HG03159 (cell line): ENCODE results near the gene GAL.
"Not testable (repeated sequence)": the region's sequence is repeated elsewhere in the genome, so short reads cannot be mapped to it uniquely, and the experiment has no call there.

Experiments
- ATAC-seq: cut with Tn5 transposase; IDR thresholded peaks from one replicate; pipeline ENCODE4 v1.9.1; 2021; ENCODE audit warnings: mild to moderate bottlenecking, moderate library complexity; ENCODE audit not compliant: unreplicated experiment

The GAL gene, protein sequence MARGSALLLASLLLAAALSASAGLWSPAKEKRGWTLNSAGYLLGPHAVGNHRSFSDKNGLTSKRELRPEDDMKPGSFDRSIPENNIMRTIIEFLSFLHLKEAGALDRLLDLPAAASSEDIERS

DNA sequence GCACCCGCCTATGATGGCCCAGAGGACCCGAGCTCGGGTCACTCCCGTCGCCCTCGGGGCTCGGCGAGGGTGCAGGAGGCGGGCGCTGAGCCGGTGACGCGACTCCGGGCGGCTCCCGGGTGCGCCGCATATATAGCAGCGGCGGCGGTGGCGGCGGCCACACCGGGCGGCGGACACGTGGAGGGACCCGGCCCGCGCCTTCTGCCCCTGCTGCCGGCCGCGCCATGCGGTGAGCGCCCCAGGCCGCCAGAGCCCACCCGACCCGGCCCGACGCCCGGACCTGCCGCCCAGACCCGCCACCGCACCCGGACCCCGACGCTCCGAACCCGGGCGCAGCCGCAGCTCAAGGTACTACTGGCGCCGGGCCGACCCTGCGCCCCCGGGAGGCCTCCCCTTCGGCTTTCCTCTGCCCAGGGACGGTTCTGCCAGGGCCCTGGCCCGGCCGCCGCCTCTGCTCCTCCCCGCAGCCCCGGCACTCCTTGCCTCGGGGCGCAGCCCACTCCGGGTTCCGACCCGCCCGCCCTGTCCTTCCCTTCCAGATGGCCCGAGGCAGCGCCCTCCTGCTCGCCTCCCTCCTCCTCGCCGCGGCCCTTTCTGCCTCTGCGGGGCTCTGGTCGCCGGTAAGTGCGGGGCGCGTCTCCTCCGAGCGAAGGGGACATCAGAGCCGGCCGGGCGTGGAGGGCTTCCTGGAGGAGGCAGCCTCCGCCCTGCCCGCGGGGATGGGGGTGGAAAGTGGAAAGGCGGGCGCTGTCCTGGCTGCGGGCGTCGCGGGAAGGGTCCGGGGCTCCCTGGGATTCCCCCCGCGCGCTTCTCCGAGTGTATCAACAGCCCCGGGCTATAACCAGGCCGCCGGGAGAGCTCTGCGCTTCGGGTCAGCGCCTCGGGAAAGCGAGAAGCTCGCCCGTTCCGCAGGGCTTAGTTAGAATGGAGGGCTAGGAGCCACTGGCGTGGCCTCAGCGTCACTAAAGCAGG, at the start of gene GAL:
TSS of gene GAL (plus strand) at position 160 of the 972 bp plus-strand sequence. CDS start at position 540, 380 bp downstream.
- ATAC-seq: no peak

DNA sequence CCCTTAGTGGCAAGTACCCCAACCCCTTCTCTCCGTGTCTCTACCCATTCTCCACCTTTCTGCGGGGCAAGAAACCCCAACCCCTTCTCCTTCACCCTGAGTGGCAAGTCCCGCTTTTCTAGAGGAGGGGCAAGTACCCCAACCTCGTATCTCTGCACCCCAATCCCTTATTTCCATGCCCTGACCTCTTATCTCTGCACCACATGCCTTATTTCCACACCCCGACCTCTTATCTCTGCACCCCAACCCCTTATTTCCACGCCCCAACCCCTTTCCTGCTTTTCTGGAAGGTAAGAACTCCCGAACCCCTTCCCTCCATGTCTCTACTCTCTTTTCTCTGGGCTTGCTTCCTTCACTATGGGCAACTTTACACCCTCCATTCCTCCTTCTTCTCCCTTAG, 49.7 kb upstream of the GAL start:
- not testable (repeated sequence) for ATAC-seq

DNA sequence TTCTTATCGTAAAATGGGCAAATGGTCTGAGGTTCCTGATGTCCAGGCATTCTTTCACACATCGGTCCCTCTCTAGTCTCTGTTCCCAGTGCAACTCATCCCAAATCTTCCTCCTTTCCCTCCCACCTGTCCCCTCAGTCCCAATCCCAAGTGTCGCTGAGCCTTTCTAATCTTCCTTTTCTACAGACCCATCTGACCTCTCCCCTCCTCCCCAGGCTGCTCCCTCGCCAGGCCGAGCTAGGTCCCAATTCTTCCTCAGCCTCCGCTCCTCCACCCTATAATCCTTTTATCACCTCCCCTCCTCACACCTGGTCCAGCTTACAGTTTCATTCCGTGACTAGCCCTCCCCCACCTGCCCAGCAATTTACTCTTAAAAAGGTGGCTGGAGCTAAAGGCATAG, 49.2 kb upstream of the GAL start:
- not testable (repeated sequence) for ATAC-seq

DNA sequence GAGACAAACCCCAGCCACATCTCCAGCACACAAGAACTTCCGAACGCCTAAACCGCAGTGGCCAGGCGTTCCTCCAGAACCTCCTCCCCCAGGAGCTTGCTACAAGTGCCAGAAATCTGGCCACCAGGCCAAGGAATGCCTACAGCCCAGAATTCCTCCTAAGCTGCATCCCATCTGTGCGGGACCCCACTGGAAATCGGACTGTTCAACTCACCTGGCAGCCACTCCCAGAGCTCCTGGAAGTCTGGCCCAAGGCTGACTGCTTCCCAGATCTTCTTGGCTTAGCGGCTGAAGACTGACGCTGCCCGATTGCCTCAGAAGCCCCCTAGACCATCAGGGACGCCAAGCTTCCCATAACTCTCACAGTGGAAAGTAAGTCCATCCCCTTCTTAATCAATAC, 48.5 kb upstream of the GAL start:
- ATAC-seq: not testable (repeated sequence)

DNA sequence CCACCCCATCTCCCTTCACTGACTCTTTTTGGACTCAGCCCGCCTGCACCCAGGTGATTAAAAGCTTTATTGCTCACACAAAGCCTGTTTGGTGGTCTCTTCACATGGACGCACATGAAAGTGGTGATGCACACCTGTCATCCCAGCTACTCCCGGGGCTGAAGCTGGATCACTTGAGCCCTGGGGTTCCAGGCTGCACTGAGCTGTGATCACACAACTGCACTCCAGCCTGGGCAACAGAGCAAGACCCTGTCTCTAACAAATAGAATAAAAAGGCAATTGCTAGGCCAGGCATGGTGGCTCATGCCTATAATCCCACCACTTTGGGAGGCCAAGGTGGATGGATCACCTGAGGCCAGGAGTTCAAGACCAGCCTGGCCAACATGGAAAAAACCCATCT, 45.0 kb upstream of the GAL start:
- ATAC-seq: not testable (repeated sequence)

DNA sequence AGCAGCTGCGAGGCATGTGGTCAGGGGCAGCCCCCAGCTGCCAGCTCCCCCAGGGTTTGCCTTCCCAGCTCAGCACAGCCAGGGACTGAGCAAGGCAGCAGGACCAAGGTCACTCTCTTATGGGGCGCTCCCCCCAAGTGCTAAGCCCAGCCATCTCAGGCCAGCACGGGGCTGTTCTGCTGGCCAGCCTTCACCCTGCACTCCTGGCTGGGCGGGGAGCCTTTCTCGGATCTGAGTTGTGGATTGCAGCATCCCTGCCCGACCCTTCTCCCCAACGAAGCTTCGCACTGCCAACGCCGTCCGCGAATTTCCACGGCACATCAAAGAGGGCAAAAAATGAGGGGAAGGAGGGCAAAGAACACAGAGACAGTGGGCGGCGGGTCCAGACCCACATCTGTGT, 42.5 kb upstream of the GAL start:
- ATAC-seq: no peak

DNA sequence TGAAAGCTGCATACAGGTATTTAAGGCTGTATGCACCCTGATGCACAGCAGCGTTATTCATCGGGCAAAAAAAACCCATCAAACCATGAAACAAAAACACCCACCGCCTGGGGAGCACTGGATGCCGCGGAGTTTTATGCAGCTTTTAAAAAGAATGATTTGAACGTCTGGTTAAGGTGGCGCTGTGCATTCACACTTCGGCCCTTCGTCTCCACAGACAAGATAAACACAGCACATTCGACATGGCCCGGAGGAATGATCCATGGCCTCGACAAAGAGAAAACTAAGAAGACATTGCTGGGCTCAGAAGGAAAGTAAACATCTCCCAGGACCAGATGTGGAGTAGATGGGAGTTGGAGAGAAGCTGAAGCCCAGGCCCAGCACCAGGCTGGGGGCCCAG, 40.8 kb upstream of the GAL start:
- no peak for ATAC-seq

DNA sequence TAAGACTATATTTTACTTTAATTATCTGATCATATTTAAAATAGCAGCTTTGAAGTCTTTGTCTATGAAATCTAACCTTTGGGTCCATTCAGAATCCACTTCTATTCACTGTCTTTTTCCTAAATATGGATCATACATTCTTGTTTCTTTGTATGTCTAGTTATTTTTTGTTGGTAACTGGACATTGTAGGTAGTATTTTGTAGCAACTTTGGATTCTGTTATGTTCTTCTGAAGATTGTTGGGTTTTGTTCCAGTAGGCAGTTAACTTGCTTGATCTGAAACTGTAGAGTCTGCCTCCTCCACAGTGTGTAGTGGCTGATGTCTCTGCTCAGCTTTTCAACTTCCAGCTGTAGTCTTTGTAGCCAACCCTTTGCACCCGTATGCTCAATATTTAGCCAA, 37.5 kb upstream of the GAL start:
- ATAC-seq: no peak

DNA sequence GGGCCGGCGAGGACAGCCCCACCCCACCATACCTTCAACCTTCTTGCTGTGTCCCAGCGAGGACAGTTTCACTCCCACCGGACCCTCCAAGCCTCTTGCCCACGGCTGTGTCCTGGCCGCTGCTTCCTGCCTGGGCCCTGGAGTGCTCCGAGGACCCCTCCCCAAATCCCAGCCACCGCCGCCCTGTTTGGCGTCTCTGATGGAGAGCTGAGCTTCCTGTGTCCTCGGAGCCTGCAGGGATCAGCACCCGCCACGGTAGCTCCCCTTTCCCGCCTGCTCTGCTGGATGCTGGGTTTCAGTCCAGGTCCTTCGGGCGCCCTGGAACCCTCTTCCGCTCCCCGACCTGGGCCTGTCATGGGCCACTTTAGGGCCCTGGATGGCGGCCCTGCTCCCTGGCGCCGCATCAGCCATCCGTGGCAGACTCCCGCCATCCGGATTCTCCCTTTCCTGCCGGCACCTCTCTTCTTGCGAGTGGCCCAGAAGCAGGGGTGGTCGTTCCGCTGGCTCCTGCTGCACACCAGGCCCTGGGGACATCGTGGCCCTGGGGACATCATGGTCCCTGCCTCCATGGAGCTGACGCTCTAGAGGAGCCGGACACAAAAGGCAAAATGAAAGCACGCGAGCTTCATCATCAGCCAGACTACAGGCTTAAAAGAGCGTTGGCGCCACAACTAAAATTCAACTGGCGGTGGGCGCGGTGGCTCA, 34.3 kb upstream of the GAL start:
- ATAC-seq: no peak

DNA sequence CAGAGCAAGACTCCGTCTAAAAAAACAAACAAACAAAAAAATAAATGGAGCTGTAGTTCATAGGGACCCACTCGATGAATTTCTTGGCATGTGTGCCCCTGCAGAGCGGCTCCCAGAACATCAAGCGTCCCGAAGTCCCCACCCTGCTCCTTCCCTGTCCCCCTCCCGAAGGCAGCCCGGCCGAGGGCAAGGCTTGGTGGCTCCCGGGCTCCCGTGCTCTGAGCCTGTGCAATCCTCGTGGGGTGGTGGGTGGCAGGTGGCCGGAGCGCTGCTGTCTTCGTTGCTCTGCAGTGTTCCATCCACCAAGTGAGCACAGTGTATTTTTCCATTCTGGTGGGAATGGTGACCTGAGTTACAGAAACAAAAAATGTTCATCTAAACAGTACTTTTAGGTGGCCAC, 33.5 kb upstream of the GAL start:
- no peak for ATAC-seq

DNA sequence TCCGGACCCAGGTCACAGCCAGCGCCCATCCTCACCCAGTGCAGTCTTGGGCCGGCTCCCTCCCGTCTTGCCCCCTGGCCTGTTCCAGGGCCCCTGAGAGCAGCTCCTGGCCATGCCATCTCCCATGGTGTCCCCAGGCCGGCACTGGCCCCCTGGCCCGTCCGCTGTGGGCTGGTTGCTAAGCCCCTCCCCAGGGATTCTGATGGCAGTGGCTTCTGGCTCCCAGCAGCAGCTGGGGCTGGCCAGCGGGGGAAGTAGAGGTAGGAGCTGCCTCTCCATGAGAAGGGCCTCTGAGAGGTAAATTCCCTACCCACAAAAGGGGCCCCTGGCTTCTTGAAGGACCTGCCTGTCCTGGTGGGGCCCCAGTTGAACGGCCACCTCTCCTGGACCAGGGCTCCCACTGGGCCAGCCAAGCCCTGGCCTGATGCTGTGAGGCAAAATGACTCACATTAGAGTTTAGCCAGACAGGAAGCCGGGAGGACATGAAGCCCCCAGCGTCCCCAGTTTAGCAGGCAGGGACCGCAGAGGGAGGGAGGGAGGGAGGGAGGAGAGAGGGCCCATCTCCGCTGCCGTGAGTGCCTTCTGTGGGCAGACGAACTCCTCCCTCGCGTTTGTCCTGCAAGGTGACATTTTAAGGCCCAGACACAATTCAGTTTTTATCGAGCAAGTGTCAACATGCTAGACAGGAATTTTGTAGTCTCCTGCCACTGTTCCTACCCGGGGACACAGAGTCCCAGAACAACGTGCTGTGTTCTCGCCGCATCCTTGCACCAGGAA, 32.9 kb upstream of the GAL start:
- no peak for ATAC-seq

DNA sequence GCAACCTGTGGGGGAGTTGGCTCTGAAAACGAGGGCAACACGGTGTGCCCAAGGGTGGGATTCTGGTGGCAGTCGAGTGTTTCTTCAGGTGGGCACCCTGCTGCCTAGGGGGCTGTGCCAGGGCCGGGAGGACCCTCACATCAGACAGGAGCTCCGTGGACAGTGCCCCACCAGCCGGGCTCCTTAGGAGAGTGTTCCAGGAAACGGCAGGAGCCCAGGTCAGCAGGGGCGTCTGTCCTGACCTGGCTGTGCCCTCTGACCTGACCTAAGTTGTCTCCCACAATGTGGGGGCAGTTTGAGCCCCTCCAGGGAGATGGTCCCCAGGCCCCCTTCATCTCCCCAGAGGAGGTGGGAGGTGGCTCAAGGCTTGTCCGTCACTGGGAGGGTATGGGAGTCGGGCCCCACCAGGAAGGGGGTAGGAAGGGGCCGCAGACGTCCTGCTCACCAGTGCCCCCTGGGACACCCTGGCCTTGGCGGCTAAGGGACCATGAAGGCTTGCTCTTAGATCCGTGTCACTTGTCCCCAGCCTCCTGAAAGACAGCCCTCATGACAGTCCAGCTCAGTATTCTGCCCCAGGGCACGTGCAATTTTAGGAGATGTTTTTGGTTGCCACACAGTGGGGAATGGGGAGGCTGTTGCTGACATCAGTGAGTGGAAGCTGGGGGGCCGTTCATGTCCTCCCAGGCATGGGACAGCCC, 32.2 kb upstream of the GAL start:
- no peak for ATAC-seq

DNA sequence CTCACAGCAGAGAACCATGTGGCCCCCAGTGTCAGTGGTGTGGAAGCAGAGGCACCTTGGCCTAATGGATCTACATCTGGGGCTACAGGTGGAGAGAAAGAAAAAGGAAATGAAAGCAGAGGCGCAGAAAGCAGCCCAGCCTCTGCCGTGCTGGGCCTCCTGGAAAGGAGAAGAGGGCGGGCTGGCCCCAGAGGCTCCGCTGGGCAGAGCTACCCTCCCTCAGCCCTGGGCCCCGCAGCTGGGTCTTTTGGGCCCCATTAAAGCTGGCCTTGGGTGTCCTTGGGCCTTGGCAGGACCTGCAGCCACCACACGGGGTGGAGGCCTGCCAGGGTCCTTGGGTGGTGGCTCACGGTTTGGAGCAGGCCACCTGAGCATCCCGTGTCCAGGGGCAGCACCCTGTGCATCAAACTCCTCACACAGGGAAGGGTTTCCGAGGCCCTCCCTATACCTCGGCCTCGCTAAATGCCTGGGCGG, 31.6 kb upstream of the GAL start:
- ATAC-seq: no peak

DNA sequence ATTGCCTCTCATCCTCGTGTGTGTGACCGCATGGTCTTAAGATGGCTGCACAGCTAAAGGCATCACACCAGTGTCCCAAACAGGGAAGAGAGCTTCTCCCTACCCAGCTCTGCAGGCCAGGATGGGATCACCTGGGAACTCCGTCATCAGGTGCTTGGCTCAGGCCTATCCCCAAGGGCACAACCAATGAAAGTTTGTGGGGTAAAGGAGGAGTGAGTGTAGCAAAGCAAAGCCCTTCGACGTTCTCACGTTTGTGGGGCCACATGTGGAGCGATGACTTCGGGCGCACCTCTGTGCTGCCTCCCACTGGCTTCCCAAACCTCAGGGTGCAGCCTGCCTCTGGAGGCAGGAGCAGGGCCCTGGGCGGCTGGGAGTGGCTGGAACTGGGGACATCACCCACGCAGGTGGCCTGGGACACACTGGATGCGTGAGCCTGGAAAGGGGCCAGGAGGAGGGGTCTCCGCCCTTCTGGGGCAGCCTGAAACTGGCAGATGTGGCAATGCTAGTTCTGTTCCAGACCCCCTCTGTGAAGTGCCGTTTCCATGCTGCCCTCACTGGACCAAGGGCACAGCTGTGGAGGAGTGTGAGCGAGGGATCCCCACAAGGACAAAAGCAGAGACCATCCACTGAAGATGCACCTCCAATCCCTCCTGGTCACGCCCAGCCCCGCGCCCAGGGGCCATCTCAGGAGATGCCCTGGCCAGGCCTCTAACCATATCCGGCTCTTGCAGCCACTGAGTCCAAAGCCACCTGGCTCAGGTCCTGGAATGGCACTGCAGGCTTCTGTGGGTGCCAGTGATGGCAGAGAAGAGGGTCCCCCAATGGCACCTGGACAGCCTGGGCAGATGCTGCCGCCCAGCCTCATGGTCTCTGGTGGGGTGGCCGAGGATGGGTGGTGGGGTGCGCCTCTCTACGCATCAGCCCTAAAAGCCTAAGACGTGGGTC, 30.6 kb upstream of the GAL start:
- ATAC-seq: no peak

DNA sequence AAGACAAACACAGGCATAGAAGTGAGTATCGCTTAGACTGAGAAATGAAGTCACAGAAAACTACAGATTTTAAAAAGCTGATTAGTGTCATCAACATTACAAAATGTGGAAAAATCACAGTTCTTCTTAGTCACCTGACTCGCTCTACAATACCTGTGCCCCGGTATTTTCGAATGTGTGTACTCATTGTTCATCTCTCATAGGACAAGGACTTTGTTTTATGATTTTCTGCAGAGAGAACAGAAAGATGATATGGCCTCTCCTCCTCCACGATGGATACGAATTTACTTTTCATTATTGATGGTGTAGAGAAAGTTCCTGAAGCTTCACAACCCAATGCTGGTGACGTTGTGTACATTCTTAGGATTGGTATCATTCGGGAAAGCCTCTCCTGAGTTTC, 29.4 kb upstream of the GAL start:
- ATAC-seq: no peak

DNA sequence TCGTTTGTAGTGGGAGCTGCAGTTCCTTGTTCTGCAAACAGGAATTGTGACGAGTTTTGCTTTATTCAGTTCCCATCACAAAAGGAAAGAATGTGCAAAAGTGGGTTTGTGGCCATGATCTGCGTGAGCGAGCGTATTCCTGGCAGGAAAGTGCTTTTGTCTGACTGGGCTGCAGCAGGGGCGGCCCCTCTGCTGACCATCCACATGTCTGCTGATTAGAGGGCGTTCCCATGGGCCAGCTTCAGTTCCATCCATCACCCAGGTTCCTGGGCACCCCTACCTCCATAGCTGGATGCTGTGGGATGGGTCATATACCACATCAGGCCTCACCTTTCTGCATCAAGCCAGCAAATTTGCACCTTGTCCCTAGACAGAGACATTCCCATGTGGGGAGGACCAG, 28.9 kb upstream of the GAL start:
- ATAC-seq: no peak

DNA sequence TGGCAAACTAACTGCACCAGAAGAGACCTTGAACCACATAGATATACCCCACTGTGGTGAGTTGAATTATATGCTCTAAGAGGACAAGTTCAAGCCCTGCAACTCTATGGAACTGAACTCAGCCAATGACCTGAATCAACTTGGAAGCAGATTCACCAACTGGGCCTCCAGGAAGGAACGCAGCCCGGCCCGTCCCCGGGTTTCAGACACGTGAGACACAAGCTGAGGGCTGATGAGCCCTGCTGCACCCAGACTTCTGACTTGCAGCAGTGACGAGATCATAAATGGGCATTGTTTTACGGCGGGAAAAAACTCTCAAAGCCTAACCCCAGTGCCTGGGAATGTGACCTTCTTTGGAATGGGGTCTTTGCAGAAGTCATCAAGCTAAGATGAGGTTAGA, 28.5 kb upstream of the GAL start:
- no peak for ATAC-seq

DNA sequence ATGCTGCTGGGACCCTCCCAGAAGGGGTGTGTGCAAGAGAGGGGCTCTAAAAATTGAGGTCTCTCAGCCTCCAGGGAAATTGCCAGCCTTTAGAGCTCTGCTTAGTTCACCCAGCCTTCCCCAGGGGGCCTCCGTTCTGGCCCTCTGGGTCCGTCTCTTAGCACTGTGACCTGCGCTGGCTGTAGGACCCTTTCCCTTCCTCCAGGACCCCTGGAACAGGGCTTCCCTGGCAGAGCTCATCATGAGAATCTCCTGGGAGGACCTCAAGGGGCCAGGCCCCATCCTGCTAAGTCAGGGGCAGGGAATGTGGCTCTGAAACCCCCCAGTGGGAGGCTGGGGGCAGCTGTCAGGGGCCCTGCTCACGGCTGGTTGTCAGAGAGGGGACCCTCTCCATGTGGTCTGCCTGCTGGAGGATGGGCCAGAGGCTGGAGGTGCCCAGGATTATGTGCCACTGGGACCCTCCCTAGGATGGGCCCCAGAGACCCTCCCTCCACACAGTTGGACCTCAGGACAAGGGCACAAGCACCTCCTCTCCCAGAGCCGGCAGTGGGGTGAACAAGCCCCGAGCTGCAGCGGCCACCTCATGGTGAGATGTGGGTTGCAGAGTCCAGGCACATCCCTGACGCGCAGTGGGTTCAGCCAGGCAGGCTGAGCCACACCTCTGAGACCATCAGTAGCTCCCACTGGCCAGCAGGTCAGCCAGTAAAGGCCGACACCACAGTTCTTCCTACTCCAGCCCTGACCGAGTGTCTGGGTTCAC, 27.1 kb upstream of the GAL start:
- ATAC-seq: no peak

DNA sequence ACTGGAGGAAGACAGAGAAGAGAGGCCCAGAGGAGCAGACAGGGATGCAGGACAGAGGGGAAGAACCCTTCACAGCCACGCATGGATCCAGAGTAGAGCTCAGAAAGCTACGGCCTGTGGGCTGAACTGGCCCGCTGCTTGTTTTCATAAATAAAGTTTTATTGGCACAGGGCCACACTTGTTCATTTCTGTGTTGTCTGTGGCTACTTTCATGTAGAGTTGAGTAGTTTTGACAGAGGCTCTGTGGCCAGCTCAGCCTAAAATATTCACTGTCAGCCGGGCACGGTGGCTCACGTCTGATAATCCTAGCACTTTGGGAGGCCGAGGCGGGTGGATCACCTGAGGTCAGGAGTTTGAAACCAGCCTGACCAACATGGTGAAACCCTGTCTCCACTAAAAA, 26.2 kb upstream of the GAL start:
- no peak for ATAC-seq
